ENCODE results near the gene CERCAM. TPM values are rescaled to one million over a fixed set of nuclear protein-coding genes. Genes with fewer than 3 reads are reported as not detected.

The CERCAM gene
- total and polyA plus RNA-seq, 2 donors from 2014 or later, result 19.7 to 25.5 TPM

GRCh38 chr9:128485414-128485855 lies 64.8 kb downstream of the CERCAM start:
- Histone ChIP-seq H3K4me3 (ENCODE audit: low read length in 3 of 3) (no peak overlapping the region), H3K4me1 (ENCODE audit: control insufficient read depth in 2 of 3, insufficient read depth in 2 of 3, low read depth in 1 of 3, low read length in 3 of 3) (no peaks in the 10 kb centered on the region), H3K9ac (ENCODE audit: low read length in 3 of 3) (no peak overlapping the region), H3K27me3 (ENCODE audit: control insufficient read depth, insufficient read depth, low read length) (no peaks in the 10 kb centered on the region), H3K27ac (ENCODE audit: low read depth in 2 of 2, low read length in 2 of 2) (no peak overlapping the region), H3K9me3 (ENCODE audit: control insufficient read depth in 2 of 3, insufficient read depth in 1 of 3, low read length in 3 of 3) (no peaks in the 10 kb centered on the region), H3K36me3 (ENCODE audit: control insufficient read depth in 2 of 3, insufficient read depth in 3 of 3, low read length in 3 of 3) (peaks cover 7 to 30% (median 23%) of the 10 kb centered on the region in 3 donors)
- intact Hi-C loops (cut with DNase I), result no loop called here
- FAIRE-seq (no peak), DNase-seq (peak in 1 of 5 donors; percentile 45)
- no peak for TF ChIP-seq CTCF (IDR thresholded peaks at IDR 0.05; ENCODE audit: borderline replicate concordance, extremely low read depth, insufficient read depth)

GRCh38 chr9:128486201-128486600 lies 65.5 kb downstream of the CERCAM start:
- TF ChIP-seq CTCF (IDR thresholded peaks at IDR 0.05; ENCODE audit: borderline replicate concordance, extremely low read depth, insufficient read depth), result no peak
- no peak for DNase-seq
- H3K4me3 ChIP-seq (ENCODE audit: low read length in 3 of 3), result no peak overlapping the region
- H3K9ac ChIP-seq (ENCODE audit: low read length in 3 of 3), result no peak overlapping the region
- no peaks in the 10 kb centered on the region for H3K9me3 ChIP-seq (ENCODE audit: control insufficient read depth in 2 of 3, insufficient read depth in 1 of 3, low read length in 3 of 3)
- intact Hi-C loops (cut with DNase I), result no loop called here
- FAIRE-seq, result no peak
- no peaks in the 10 kb centered on the region for H3K27me3 ChIP-seq (ENCODE audit: control insufficient read depth, insufficient read depth, low read length)
- H3K4me1 ChIP-seq (ENCODE audit: control insufficient read depth in 2 of 3, insufficient read depth in 2 of 3, low read depth in 1 of 3, low read length in 3 of 3), result no peaks in the 10 kb centered on the region
- H3K36me3 ChIP-seq (ENCODE audit: control insufficient read depth in 2 of 3, insufficient read depth in 3 of 3, low read length in 3 of 3), result peaks cover 7 to 30% (median 23%) of the 10 kb centered on the region in 3 donors
- no peak overlapping the region for H3K27ac ChIP-seq (ENCODE audit: low read depth in 2 of 2, low read length in 2 of 2)

Small RNA genes within 50 kb of the gene (microRNA-seq; reads per million reads assigned to microRNA genes)
- not detected for gene MIR219B

Other genes starting within 250 kb of the CERCAM start
- 89.9 TPM for gene CIZ1, start 229.3 kb upstream of the CERCAM start, total RNA-seq
- gene CIZ1, start 229.3 kb upstream of the CERCAM start, polyA plus RNA-seq (ENCODE audit: insufficient read depth, low read depth, low replicate concordance), result 48.1 TPM
- gene DNM1, start 217.5 kb upstream of the CERCAM start, total RNA-seq, result 22.6 TPM
- 7.3 TPM for gene DNM1, start 217.5 kb upstream of the CERCAM start, polyA plus RNA-seq (ENCODE audit: insufficient read depth, low read depth, low replicate concordance)
- 79.7 TPM for gene GOLGA2, start 144.8 kb upstream of the CERCAM start, total RNA-seq
- gene GOLGA2, start 144.8 kb upstream of the CERCAM start, polyA plus RNA-seq (ENCODE audit: insufficient read depth, low read depth, low replicate concordance), result 42.9 TPM
- gene SWI5, start 144.6 kb upstream of the CERCAM start, total RNA-seq, result 20.3 TPM
- gene SWI5, start 144.6 kb upstream of the CERCAM start, polyA plus RNA-seq (ENCODE audit: insufficient read depth, low read depth, low replicate concordance), result 67.8 TPM
- gene TRUB2, start 98.4 kb upstream of the CERCAM start, total RNA-seq, result 22.4 TPM
- gene TRUB2, start 98.4 kb upstream of the CERCAM start, polyA plus RNA-seq (ENCODE audit: insufficient read depth, low read depth, low replicate concordance), result 40.8 TPM
- gene COQ4, start 98.0 kb upstream of the CERCAM start, total RNA-seq, result 59.7 TPM
- gene COQ4, start 98.0 kb upstream of the CERCAM start, polyA plus RNA-seq (ENCODE audit: insufficient read depth, low read depth, low replicate concordance), result 111 TPM
- 29.3 TPM for gene SLC27A4, start 80.3 kb upstream of the CERCAM start, total RNA-seq
- 58.7 TPM for gene SLC27A4, start 80.3 kb upstream of the CERCAM start, polyA plus RNA-seq (ENCODE audit: insufficient read depth, low read depth, low replicate concordance)
- 55.2 TPM for gene URM1, start 49.5 kb upstream of the CERCAM start, total RNA-seq
- gene URM1, start 49.5 kb upstream of the CERCAM start, polyA plus RNA-seq (ENCODE audit: insufficient read depth, low read depth, low replicate concordance), result 55.9 TPM
- gene ODF2, start 35.1 kb downstream of the CERCAM start, total RNA-seq, result 23.6 TPM
- gene ODF2, start 35.1 kb downstream of the CERCAM start, polyA plus RNA-seq (ENCODE audit: insufficient read depth, low read depth, low replicate concordance), result 10.6 TPM
- gene GLE1, start 83.9 kb downstream of the CERCAM start, total RNA-seq, result 22.8 TPM
- gene GLE1, start 83.9 kb downstream of the CERCAM start, polyA plus RNA-seq (ENCODE audit: insufficient read depth, low read depth, low replicate concordance), result 15.6 TPM
- gene SPTAN1, start 131.7 kb downstream of the CERCAM start, total RNA-seq, result 354 TPM
- 210 TPM for gene SPTAN1, start 131.7 kb downstream of the CERCAM start, polyA plus RNA-seq (ENCODE audit: insufficient read depth, low read depth, low replicate concordance)
- 76.6 TPM for gene DYNC2I2, start 236.0 kb downstream of the CERCAM start, total RNA-seq
- 98.6 TPM for gene DYNC2I2, start 236.0 kb downstream of the CERCAM start, polyA plus RNA-seq (ENCODE audit: insufficient read depth, low read depth, low replicate concordance)

Data from kidney (tissue), 14 donors.